Panc1 (cell line): Measurements from ENCODE around the gene KCNAB2. TPM values are rescaled to one million over a fixed set of nuclear protein-coding genes. Genes with fewer than 3 reads are reported as not detected.

Experiments
- ATAC-seq: fragments of 200-7000 bp; cut with Tn5 transposase; 2 replicates; pipeline ENCODE4 v1.9.1; 2020; ENCODE audit warnings: mild to moderate bottlenecking, moderate library complexity
- BruUV-seq: library from RNA; stranded (reverse); fragments of 400-500 nt; replicated peaks from 2 replicates; lab custom pipeline; 2021; lab: Mats Ljungman, UMichigan
- CTCF ChIA-PET: fragments of 300-600 bp; sonication (Branson Sonifier 250); formaldehyde crosslinking; loops from one replicate; lab custom pipeline; 2022; ENCODE audit warnings: antibody characterized with exemption; lab: Charles Lee
- POLR2A ChIA-PET: fragments of 300-600 bp; sonication (Branson Sonifier 250); formaldehyde crosslinking; loops from one replicate; lab custom pipeline; 2022; ENCODE audit warnings: antibody characterized with exemption; lab: Charles Lee
- DNase-seq: peaks from one replicate; pipeline ENCODE4 v3.0.0-alpha.2; 2010; ENCODE audit warnings: low read depth, low spot score
- H3K27ac ChIP-seq: 2 replicates; pipeline ENCODE4 v1.5.1; 2011; ENCODE audit warnings: mild to moderate bottlenecking, low read length, inconsistent platforms
- H3K27me3 ChIP-seq: fragments of 200-500 bp; sonication (Bioruptor generic); 2 replicates; pipeline ENCODE4 v1.6.0; 2014; ENCODE audit warnings: low read length, inconsistent platforms; ENCODE audit not compliant: control insufficient read depth, insufficient read depth
- H3K36me3 ChIP-seq: fragments of 200-500 bp; sonication (Bioruptor generic); 2 replicates; pipeline ENCODE4 v1.5.1; 2014; ENCODE audit warnings: inconsistent platforms, mild to moderate bottlenecking, low read length, moderate library complexity; ENCODE audit not compliant: control insufficient read depth, insufficient read depth
- H3K4me1 ChIP-seq: 2 replicates; pipeline ENCODE4 v1.5.1; 2011; ENCODE audit warnings: inconsistent platforms, mild to moderate bottlenecking, low read length, moderate library complexity; ENCODE audit not compliant: control insufficient read depth, insufficient read depth
- H3K4me3 ChIP-seq, 2 experiments: 2 replicates each; pipeline ENCODE4 v1.5.1; 2011 to 2012; ENCODE audit warnings: low read depth in 2 of 2, low read length in 2 of 2, mild to moderate bottlenecking in 2 of 2, inconsistent platforms in 1 of 2, moderate library complexity in 1 of 2
- H3K9me3 ChIP-seq: fragments of 200-500 bp; sonication (Bioruptor generic); 2 replicates; pipeline ENCODE4 v1.5.1; 2014; ENCODE audit warnings: low read depth, mild to moderate bottlenecking, inconsistent platforms, low read length, moderate library complexity; ENCODE audit not compliant: control insufficient read depth, insufficient read depth
- POLR2AphosphoS5 ChIP-seq: IDR thresholded peaks from 2 replicates; pipeline ENCODE4 v1.6.1; 2012; ENCODE audit warnings: mild to moderate bottlenecking, low read depth, low read length, moderate library complexity
- SIN3A ChIP-seq: IDR thresholded peaks from 2 replicates; pipeline ENCODE4 v1.6.1; 2012; ENCODE audit warnings: low read depth, mild to moderate bottlenecking, low read length, moderate library complexity, borderline replicate concordance; ENCODE audit not compliant: insufficient read depth
- TCF7L2 ChIP-seq: IDR thresholded peaks from 2 replicates; pipeline ENCODE4 v1.6.1; 2011; ENCODE audit warnings: mild to moderate bottlenecking, low read depth, low read length, inconsistent platforms
- in situ Hi-C: cut with HindIII; loops from 2 replicates; pipeline ENCODE4 v1.10.0; 2016; ENCODE audit warnings: low sequenced_read_pairs, low pct_unique_long_range_greater_than_20kb
- intact Hi-C: fragments of 100-400 bp; cut with micrococcal nuclease; formaldehyde crosslinking; loops from one replicate; pipeline ENCODE4 v1.10.0; 2022; ENCODE audit not compliant: unreplicated experiment
- total RNA-seq: library from RNA; stranded (reverse); gene quantifications from one replicate; pipeline ENCODE4 v1.2.1, GENCODE V29; 2021; ENCODE audit not compliant: unreplicated experiment
- TF ChIP-seq, protein P1 (sequence below), 2 experiments: IDR thresholded peaks; 2 replicates each; pipeline ENCODE4 v1.6.1; 2011 to 2012; ENCODE audit warnings: low read depth in 2 of 2, control low read depth in 1 of 2, low read length in 1 of 2, mild to moderate bottlenecking in 1 of 2, moderate library complexity in 1 of 2; ENCODE audit not compliant: insufficient read depth in 1 of 2
- TF ChIP-seq, protein P2 (sequence below): fragments of 450-650 bp; IDR thresholded peaks from 2 replicates; pipeline ENCODE4 v1.5.1; 2017; ENCODE audit warnings: mild to moderate bottlenecking

Gene KCNAB2
- total RNA-seq, 1 experiment from 2014 or later = 27.6 TPM

DNA sequence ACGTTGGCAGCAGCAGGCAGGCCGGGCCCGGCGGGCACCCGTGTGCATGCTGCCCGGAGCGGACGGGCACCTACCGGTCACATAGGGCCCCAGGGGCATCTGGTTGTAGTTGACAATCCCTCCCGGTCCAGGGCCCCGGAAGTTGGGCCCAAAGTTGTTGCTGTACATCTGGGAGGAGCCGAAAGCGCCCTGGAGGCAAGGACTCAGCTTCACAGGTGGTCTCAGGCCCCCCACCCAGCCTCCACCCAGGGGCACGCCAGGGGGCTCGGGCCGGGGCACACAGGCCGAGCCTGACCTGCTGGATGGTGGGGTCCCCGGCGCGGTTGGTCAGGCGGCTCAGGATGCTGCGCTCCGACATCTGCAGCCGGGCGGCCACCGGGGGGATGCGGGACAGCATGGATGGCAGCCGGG is 60.6 kb downstream of the KCNAB2 start:
- in situ Hi-C loops (no loop called here), intact Hi-C loops (loop anchor here (5.0 kb wide), 1 partner anchor 76 kb away; the partner anchor contains the start of gene CHD5)
- POLR2A ChIA-PET = no interaction called here
- no peak for DNase-seq
- H3K4me1 ChIP-seq = peaks cover 10% of the 10 kb centered on the region
- H3K27ac ChIP-seq = no peak overlapping the region
- H3K36me3 ChIP-seq = no peaks in the 10 kb centered on the region; the same call in 1 of the 2 replicates
- H3K4me3 ChIP-seq = no peak overlapping the region
- CTCF ChIA-PET = no interaction called here
- BruUV-seq = no TSS peak
- no peak for ATAC-seq
- H3K9me3 ChIP-seq = no peaks in the 10 kb centered on the region
- no peaks in the 10 kb centered on the region for H3K27me3 ChIP-seq
- no peak for TF ChIP-seq SIN3A
- TF ChIP-seq TCF7L2 = no peak
- no peak for TF ChIP-seq POLR2AphosphoS5
- TF ChIP-seq, protein P1, sequence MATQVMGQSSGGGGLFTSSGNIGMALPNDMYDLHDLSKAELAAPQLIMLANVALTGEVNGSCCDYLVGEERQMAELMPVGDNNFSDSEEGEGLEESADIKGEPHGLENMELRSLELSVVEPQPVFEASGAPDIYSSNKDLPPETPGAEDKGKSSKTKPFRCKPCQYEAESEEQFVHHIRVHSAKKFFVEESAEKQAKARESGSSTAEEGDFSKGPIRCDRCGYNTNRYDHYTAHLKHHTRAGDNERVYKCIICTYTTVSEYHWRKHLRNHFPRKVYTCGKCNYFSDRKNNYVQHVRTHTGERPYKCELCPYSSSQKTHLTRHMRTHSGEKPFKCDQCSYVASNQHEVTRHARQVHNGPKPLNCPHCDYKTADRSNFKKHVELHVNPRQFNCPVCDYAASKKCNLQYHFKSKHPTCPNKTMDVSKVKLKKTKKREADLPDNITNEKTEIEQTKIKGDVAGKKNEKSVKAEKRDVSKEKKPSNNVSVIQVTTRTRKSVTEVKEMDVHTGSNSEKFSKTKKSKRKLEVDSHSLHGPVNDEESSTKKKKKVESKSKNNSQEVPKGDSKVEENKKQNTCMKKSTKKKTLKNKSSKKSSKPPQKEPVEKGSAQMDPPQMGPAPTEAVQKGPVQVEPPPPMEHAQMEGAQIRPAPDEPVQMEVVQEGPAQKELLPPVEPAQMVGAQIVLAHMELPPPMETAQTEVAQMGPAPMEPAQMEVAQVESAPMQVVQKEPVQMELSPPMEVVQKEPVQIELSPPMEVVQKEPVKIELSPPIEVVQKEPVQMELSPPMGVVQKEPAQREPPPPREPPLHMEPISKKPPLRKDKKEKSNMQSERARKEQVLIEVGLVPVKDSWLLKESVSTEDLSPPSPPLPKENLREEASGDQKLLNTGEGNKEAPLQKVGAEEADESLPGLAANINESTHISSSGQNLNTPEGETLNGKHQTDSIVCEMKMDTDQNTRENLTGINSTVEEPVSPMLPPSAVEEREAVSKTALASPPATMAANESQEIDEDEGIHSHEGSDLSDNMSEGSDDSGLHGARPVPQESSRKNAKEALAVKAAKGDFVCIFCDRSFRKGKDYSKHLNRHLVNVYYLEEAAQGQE (IDR thresholded peaks at IDR 0.05; ENCODE audit: insufficient read depth in 1 of 2, low read depth in 2 of 2, low read length in 1 of 2) = no peak
- TF ChIP-seq, protein P2, sequence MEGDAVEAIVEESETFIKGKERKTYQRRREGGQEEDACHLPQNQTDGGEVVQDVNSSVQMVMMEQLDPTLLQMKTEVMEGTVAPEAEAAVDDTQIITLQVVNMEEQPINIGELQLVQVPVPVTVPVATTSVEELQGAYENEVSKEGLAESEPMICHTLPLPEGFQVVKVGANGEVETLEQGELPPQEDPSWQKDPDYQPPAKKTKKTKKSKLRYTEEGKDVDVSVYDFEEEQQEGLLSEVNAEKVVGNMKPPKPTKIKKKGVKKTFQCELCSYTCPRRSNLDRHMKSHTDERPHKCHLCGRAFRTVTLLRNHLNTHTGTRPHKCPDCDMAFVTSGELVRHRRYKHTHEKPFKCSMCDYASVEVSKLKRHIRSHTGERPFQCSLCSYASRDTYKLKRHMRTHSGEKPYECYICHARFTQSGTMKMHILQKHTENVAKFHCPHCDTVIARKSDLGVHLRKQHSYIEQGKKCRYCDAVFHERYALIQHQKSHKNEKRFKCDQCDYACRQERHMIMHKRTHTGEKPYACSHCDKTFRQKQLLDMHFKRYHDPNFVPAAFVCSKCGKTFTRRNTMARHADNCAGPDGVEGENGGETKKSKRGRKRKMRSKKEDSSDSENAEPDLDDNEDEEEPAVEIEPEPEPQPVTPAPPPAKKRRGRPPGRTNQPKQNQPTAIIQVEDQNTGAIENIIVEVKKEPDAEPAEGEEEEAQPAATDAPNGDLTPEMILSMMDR = no peak

DNA sequence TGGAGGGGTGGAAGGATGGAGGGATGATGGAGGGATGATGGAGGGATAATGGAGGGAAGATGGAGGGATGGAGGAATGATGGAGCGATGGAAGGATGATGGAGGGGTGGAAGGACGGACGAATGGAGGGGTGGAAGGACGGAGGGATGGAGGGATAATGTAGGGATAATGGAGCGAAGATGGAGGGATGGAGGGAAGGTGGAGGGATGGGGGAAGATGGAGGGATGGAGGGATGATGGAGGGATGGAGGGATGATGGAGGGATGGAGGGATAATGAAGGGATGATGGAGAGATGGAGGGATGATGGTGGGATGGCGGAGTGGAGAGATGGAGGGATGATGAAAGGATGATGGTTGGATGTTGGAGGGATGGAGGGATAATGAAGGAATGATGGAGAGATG is 61.3 kb downstream of the KCNAB2 start:
- CTCF ChIA-PET = no interaction called here
- Histone ChIP-seq H3K4me1 (peaks cover 6% of the 10 kb centered on the region), H3K27me3 (no peaks in the 10 kb centered on the region), H3K36me3 (no peaks in the 10 kb centered on the region; the same call in 1 of the 2 replicates), H3K4me3 (no peak overlapping the region), H3K9me3 (no peaks in the 10 kb centered on the region), H3K27ac (no peak overlapping the region)
- in situ Hi-C loops (no loop called here), intact Hi-C loops (loop anchor here (5.0 kb wide), 1 partner anchor 75 kb away; the partner anchor contains the start of gene CHD5)
- DNase-seq (no peak), ATAC-seq (no peak)
- TF ChIP-seq SIN3A (no peak), TCF7L2 (no peak), POLR2AphosphoS5 (no peak)
- TF ChIP-seq, protein P1 (IDR thresholded peaks at IDR 0.05; ENCODE audit: insufficient read depth in 1 of 2, low read depth in 2 of 2, low read length in 1 of 2) = no peak
- TF ChIP-seq, protein P2 = no peak
- BruUV-seq = no TSS peak
- POLR2A ChIA-PET = no interaction called here
